SHP77 (cell line): Measurements from ENCODE around the gene PIK3R5.
"Not testable (repeated sequence)": the region's sequence is repeated elsewhere in the genome, so short reads cannot be mapped to it uniquely, and the experiment has no call there.

ENCODE experiments used
- DNase-seq, 2 experiments: peaks; one replicate each; lab custom pipeline; 2025; lab: John Stamatoyannopoulos, UW

PIK3R5 gene

GRCh38 chr17:8896641-8897635 is 68.6 kb downstream of the PIK3R5 start:
- DNase-seq = no peak

- no peak for DNase-seq
Observed at GRCh38 chr17:8896087-8896486, 69.4 kb downstream of the PIK3R5 start.

GRCh38 chr17:8894673-8895578 is 70.6 kb downstream of the PIK3R5 start:
- DNase-seq = peak; percentile 55 to 60

GRCh38 chr17:8894202-8894671 is 71.3 kb downstream of the PIK3R5 start:
- no peak for DNase-seq

- no peak for DNase-seq
Observed at GRCh38 chr17:8893621-8894201, 71.8 kb downstream of the PIK3R5 start.

GRCh38 chr17:8893059-8893458 is 72.4 kb downstream of the PIK3R5 start:
- DNase-seq = no peak

- DNase-seq = no peak
Observed at GRCh38 chr17:8892338-8892690, 73.2 kb downstream of the PIK3R5 start.

- DNase-seq = no peak
Observed at GRCh38 chr17:8890671-8891070, 74.8 kb downstream of the PIK3R5 start.

GRCh38 chr17:8889458-8890210 is 75.9 kb downstream of the PIK3R5 start:
- no peak for DNase-seq

- DNase-seq = no peak
Observed at GRCh38 chr17:8888704-8889302, 76.7 kb downstream of the PIK3R5 start.

GRCh38 chr17:8887834-8888703 is 77.4 kb downstream of the PIK3R5 start:
- DNase-seq = peak; percentile 62 to 75

- no peak for DNase-seq
Observed at GRCh38 chr17:8887301-8887700, 78.2 kb downstream of the PIK3R5 start.

GRCh38 chr17:8885967-8886684 is 79.4 kb downstream of the PIK3R5 start:
- no peak for DNase-seq

- DNase-seq = not testable (repeated sequence)
Observed at GRCh38 chr17:8885163-8885966, 80.1 kb downstream of the PIK3R5 start.

GRCh38 chr17:8884336-8884990 is 81.0 kb downstream of the PIK3R5 start:
- DNase-seq = no peak

- no peak for DNase-seq
Observed at GRCh38 chr17:8883353-8883752, 82.2 kb downstream of the PIK3R5 start.

GRCh38 chr17:8881606-8882005 is 83.9 kb downstream of the PIK3R5 start:
- DNase-seq = no peak

- DNase-seq = no peak
Observed at GRCh38 chr17:8880466-8880865, 85.0 kb downstream of the PIK3R5 start.
